ENCODE results near the gene USP22.

- no peak for TF ChIP-seq BHLHE40 (IDR thresholded peaks at IDR 0.05; ENCODE audit: borderline replicate concordance in 1 of 2, low read depth in 2 of 2, low read length in 1 of 2)
- no peak for TF ChIP-seq POLR2A (IDR thresholded peaks at IDR 0.05; ENCODE audit: low read depth, low read length)
- no peak for TF ChIP-seq SMARCA5 (IDR thresholded peaks at IDR 0.05)
These were observed 30.0 kb upstream of the USP22 start for GRCh38 chr17:21072745-21073197.
